ENCODE measurements around the gene PITPNM3. TPM values are rescaled to one million over a fixed set of nuclear protein-coding genes. Genes with fewer than 3 reads are reported as not detected.

PITPNM3 gene
- total and polyA plus RNA-seq, 2 of the 8 experiments (the other 6 are each of a cell fraction or from before 2014, with no cell fraction given) = 1.7 to 3.1 TPM

GRCh38 chr17:6443692-6444570 is 112.4 kb downstream of the PITPNM3 start, which contains the start of gene PIMREG (continued):
- TF ChIP-seq CHD7 (IDR thresholded peaks at IDR 0.05; ENCODE audit: insufficient replicate concordance, low read length) (no peak), E2F6 (IDR thresholded peaks at IDR 0.05) (peak; percentile 92), USF2 (IDR thresholded peaks at IDR 0.05; ENCODE audit: low read length) (no peak), POLR2AphosphoS5 (IDR thresholded peaks at IDR 0.05; ENCODE audit: low read depth, low read length) (peak; percentile 94), FOSL1 (IDR thresholded peaks at IDR 0.05; ENCODE audit: insufficient read depth, low read depth, low read length) (peak; percentile 23; the same call in 1 of the 2 replicates), RBBP5 (IDR thresholded peaks at IDR 0.05; ENCODE audit: borderline replicate concordance, low read depth, low read length) (no peak), MAFK (IDR thresholded peaks at IDR 0.05; ENCODE audit: low read depth, low read length) (no peak), CHD1 (IDR thresholded peaks at IDR 0.05; ENCODE audit: low read depth, low read length) (no peak)
